GM23338 (cell line): Measurements from ENCODE around the gene LCMT1. TPM values are rescaled to one million over a fixed set of nuclear protein-coding genes. Genes with fewer than 3 reads are reported as not detected.

Experiments
- ATAC-seq: fragments of 200-7000 bp; cut with Tn5 transposase; 3 replicates; pipeline ENCODE4 v1.9.1; 2020
- DNase-seq: peaks from one replicate; pipeline ENCODE4 v3.0.0-alpha.2; 2015; ENCODE audit warnings: low spot score
- H2AFZ ChIP-seq: fragments of 200-600 bp; sonication (generic); 2 replicates; pipeline ENCODE4 v1.8.0; 2016; ENCODE audit warnings: antibody characterized with exemption, mild to moderate bottlenecking, moderate library complexity
- H3F3A ChIP-seq: fragments of 200-600 bp; sonication (generic); replicated peaks from 2 replicates; pipeline ENCODE4 v1.8.0; 2017; ENCODE audit warnings: antibody characterized with exemption, mixed run types, low read depth
- H3K27ac ChIP-seq: fragments of 200-600 bp; sonication (generic); 2 replicates; pipeline ENCODE4 v1.6.1; 2016; ENCODE audit warnings: low read depth
- H3K27me3 ChIP-seq: fragments of 200-600 bp; sonication (generic); 2 replicates; pipeline ENCODE4 v1.8.0; 2016; ENCODE audit warnings: mild to moderate bottlenecking, mixed run types, moderate library complexity; ENCODE audit not compliant: insufficient read depth
- H3K36me3 ChIP-seq: fragments of 200-600 bp; sonication (generic); 2 replicates; pipeline ENCODE4 v1.8.0; 2016; ENCODE audit warnings: mild to moderate bottlenecking; ENCODE audit not compliant: insufficient read depth
- H3K4me1 ChIP-seq: fragments of 200-600 bp; sonication (generic); 2 replicates; pipeline ENCODE4 v1.8.0; 2016; ENCODE audit warnings: mild to moderate bottlenecking, moderate library complexity; ENCODE audit not compliant: insufficient read depth
- H3K4me2 ChIP-seq: fragments of 200-600 bp; sonication (generic); 2 replicates; pipeline ENCODE4 v1.7.1; 2017; ENCODE audit warnings: mixed run types
- H3K4me3 ChIP-seq: fragments of 200-600 bp; sonication (generic); 2 replicates; pipeline ENCODE4 v1.6.1; 2016; ENCODE audit warnings: mixed run types
- H3K79me2 ChIP-seq: fragments of 200-600 bp; sonication (generic); replicated peaks from 2 replicates; pipeline ENCODE4 v1.8.0; 2017; ENCODE audit warnings: mild to moderate bottlenecking; ENCODE audit not compliant: insufficient read depth
- H3K9me2 ChIP-seq: fragments of 200-600 bp; sonication (generic); 2 replicates; pipeline ENCODE4 v1.8.0; 2017; ENCODE audit not compliant: insufficient read depth
- H4K20me1 ChIP-seq: fragments of 200-600 bp; sonication (generic); replicated peaks from 2 replicates; pipeline ENCODE4 v1.8.0; 2017; ENCODE audit warnings: mild to moderate bottlenecking; ENCODE audit not compliant: insufficient read depth
- H3K27ac Mint-ChIP-seq: 2 replicates; pipeline ENCODE4 v1.8.0; 2020; ENCODE audit warnings: inconsistent platforms, mild to moderate bottlenecking, moderate library complexity, mixed read lengths
- H3K27me3 Mint-ChIP-seq: 3 replicates; pipeline ENCODE4 v1.8.0; 2022; ENCODE audit warnings: low read depth, mild to moderate bottlenecking, moderate library complexity, mixed read lengths, inconsistent platforms; ENCODE audit not compliant: insufficient read depth, poor library complexity
- H3K36me3 Mint-ChIP-seq: 3 replicates; pipeline ENCODE4 v1.8.0; 2021; ENCODE audit warnings: low read depth, mild to moderate bottlenecking, inconsistent platforms, moderate library complexity, mixed read lengths
- H3K4me1 Mint-ChIP-seq: 3 replicates; pipeline ENCODE4 v1.8.0; 2020; ENCODE audit warnings: mild to moderate bottlenecking, inconsistent platforms, mixed read lengths
- H3K4me3 Mint-ChIP-seq: 3 replicates; pipeline ENCODE4 v1.8.0; 2021; ENCODE audit warnings: moderate library complexity, mild to moderate bottlenecking, inconsistent platforms, mixed read lengths
- H3K9me3 Mint-ChIP-seq: 3 replicates; pipeline ENCODE4 v1.8.0; 2020; ENCODE audit warnings: moderate library complexity, mild to moderate bottlenecking, inconsistent platforms, mixed read lengths
- EZH2 ChIP-seq: fragments of 200-600 bp; sonication (generic); IDR thresholded peaks from one replicate; pipeline ENCODE4 v1.8.0; 2017; ENCODE audit warnings: antibody characterized with exemption, mild to moderate bottlenecking, low read depth; ENCODE audit not compliant: unreplicated experiment
- JUNB ChIP-seq: IDR thresholded peaks from one replicate; pipeline ENCODE4 v1.6.1; 2016; ENCODE audit warnings: antibody characterized with exemption; ENCODE audit not compliant: unreplicated experiment
- NANOG ChIP-seq: IDR thresholded peaks from 2 replicates; pipeline ENCODE4 v1.6.1; 2016; ENCODE audit warnings: antibody characterized with exemption, borderline replicate concordance
- POLR2AphosphoS5 ChIP-seq: IDR thresholded peaks from 2 replicates; pipeline ENCODE4 v1.6.1; 2016; ENCODE audit warnings: antibody characterized with exemption, low read depth
- STAT1 ChIP-seq: IDR thresholded peaks from one replicate; pipeline ENCODE4 v1.6.1; 2016; ENCODE audit warnings: antibody characterized with exemption; ENCODE audit not compliant: unreplicated experiment
- ZNF114 ChIP-seq: fragments of 250-450 bp; sonication (Bioruptor Pico); IDR thresholded peaks from 2 replicates; pipeline ENCODE4 v1.5.0; 2020; ENCODE audit warnings: mild to moderate bottlenecking, moderate library complexity
- ZNF331 ChIP-seq: fragments of 250-450 bp; sonication (Bioruptor Pico); IDR thresholded peaks from 2 replicates; pipeline ENCODE4 v1.5.0; 2020; ENCODE audit warnings: low read depth, mild to moderate bottlenecking, moderate library complexity
- polyA plus RNA-seq: library from polyadenylated mRNA; unstranded; fragments of >200 nt; fragmentation: Nextera tagmentation; extraction: Ambion mirVana; gene quantifications from 2 replicates; pipeline ENCODE4 v1.2.1, GENCODE V29; 2016
- total RNA-seq: library from RNA; depleted of rRNA; stranded (reverse); fragments of >200 nt; shearing (Covaris generic); gene quantifications from 2 replicates; pipeline ENCODE4 v1.2.3, GENCODE V29; 2014
- TF ChIP-seq, protein P1 (sequence below): fragments of 250-450 bp; sonication (Bioruptor Pico); IDR thresholded peaks from 2 replicates; pipeline ENCODE4 v1.5.0; 2020; ENCODE audit warnings: mild to moderate bottlenecking, moderate library complexity
- TF ChIP-seq, protein P2 (sequence below): IDR thresholded peaks from 2 replicates; pipeline ENCODE4 v1.6.1; 2016; ENCODE audit warnings: antibody characterized with exemption

The LCMT1 gene
- total and polyA plus RNA-seq, 2 experiments from 2014 or later: 56.2 to 84.6 TPM

DNA sequence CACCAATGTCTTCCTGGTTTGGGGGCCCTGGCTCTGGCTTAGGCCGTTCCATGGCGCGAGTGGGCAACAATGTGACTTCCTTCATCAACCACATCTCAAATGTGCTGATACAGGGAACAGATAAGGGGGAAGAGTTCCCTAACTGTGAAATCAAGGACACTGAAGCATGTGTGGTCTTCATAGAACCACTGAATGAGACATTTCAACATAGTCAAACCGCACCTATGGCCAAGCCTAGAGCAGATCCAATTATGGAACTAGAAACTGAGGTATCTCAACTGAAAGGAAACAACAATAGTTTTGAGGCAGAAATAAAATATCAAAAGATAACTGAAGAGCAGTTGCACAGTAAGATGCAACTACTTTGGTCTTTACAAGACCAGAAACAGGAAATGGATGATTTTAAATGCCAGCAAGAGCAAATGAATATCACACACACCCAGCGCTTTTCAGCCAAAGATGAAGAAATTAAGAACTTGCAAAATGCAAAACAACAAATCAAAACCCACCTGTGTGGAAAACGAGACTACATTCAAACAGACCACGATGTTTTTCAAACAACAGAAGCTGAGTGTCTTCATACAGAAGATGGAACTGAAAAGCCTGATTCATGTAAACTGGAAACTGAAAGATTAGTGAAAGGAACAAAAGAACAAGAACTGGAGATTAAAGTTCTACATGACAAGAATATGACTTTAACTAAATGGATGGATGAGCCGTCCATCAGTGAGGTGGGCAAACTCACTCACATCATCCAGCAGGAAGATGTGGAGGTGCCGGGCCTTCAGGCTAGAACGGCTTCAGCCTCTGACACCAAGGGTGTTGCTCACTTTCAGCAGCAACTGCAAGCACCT is 18.1 kb upstream of the LCMT1 start (continued):
- TF ChIP-seq, protein P1, sequence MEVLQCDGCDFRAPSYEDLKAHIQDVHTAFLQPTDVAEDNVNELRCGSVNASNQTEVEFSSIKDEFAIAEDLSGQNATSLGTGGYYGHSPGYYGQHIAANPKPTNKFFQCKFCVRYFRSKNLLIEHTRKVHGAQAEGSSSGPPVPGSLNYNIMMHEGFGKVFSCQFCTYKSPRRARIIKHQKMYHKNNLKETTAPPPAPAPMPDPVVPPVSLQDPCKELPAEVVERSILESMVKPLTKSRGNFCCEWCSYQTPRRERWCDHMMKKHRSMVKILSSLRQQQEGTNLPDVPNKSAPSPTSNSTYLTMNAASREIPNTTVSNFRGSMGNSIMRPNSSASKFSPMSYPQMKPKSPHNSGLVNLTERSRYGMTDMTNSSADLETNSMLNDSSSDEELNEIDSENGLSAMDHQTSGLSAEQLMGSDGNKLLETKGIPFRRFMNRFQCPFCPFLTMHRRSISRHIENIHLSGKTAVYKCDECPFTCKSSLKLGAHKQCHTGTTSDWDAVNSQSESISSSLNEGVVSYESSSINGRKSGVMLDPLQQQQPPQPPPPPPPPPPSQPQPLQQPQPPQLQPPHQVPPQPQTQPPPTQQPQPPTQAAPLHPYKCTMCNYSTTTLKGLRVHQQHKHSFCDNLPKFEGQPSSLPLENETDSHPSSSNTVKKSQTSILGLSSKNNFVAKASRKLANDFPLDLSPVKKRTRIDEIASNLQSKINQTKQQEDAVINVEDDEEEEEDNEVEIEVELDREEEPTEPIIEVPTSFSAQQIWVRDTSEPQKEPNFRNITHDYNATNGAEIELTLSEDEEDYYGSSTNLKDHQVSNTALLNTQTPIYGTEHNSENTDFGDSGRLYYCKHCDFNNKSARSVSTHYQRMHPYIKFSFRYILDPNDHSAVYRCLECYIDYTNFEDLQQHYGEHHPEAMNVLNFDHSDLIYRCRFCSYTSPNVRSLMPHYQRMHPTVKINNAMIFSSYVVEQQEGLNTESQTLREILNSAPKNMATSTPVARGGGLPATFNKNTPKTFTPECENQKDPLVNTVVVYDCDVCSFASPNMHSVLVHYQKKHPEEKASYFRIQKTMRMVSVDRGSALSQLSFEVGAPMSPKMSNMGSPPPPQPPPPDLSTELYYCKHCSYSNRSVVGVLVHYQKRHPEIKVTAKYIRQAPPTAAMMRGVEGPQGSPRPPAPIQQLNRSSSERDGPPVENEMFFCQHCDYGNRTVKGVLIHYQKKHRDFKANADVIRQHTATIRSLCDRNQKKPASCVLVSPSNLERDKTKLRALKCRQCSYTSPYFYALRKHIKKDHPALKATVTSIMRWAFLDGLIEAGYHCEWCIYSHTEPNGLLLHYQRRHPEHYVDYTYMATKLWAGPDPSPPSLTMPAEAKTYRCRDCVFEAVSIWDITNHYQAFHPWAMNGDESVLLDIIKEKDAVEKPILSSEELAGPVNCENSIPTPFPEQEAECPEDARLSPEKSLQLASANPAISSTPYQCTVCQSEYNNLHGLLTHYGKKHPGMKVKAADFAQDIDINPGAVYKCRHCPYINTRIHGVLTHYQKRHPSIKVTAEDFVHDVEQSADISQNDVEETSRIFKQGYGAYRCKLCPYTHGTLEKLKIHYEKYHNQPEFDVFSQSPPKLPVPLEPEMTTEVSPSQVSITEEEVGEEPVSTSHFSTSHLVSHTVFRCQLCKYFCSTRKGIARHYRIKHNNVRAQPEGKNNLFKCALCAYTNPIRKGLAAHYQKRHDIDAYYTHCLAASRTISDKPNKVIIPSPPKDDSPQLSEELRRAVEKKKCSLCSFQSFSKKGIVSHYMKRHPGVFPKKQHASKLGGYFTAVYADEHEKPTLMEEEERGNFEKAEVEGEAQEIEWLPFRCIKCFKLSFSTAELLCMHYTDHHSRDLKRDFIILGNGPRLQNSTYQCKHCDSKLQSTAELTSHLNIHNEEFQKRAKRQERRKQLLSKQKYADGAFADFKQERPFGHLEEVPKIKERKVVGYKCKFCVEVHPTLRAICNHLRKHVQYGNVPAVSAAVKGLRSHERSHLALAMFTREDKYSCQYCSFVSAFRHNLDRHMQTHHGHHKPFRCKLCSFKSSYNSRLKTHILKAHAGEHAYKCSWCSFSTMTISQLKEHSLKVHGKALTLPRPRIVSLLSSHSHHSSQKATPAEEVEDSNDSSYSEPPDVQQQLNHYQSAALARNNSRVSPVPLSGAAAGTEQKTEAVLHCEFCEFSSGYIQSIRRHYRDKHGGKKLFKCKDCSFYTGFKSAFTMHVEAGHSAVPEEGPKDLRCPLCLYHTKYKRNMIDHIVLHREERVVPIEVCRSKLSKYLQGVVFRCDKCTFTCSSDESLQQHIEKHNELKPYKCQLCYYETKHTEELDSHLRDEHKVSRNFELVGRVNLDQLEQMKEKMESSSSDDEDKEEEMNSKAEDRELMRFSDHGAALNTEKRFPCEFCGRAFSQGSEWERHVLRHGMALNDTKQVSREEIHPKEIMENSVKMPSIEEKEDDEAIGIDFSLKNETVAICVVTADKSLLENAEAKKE (CRISPR knock-in tag): no peak
- TF ChIP-seq NANOG: no peak
- no peak for TF ChIP-seq ZNF114
- TF ChIP-seq STAT1: no peak
- no peak for TF ChIP-seq ZNF331 (CRISPR knock-in tag)
- TF ChIP-seq POLR2AphosphoS5: no peak
- TF ChIP-seq JUNB: no peak

GRCh38 chr16:25094596-25094995 is 16.9 kb upstream of the LCMT1 start:
- no peaks in the 10 kb centered on the region for H3K79me2 ChIP-seq
- H3K27ac ChIP-seq: no peak overlapping the region
- no peaks in the 10 kb centered on the region for H3K4me1 ChIP-seq
- ATAC-seq (no peak), DNase-seq (no peak)
- no peaks in the 10 kb centered on the region for H3F3A ChIP-seq
- H3K4me2 ChIP-seq: no peak overlapping the region
- no peaks in the 10 kb centered on the region for H3K27me3 ChIP-seq
- H3K36me3 Mint-ChIP-seq: no peaks in the 10 kb centered on the region; the same call in 2 of the 3 replicates
- no peaks in the 10 kb centered on the region for H3K9me3 Mint-ChIP-seq
- H3K9me2 ChIP-seq: no peaks in the 10 kb centered on the region
- no peak overlapping the region for H3K4me3 Mint-ChIP-seq
- H3K4me3 ChIP-seq: no peak overlapping the region
- H4K20me1 ChIP-seq: no peaks in the 10 kb centered on the region
- H3K36me3 ChIP-seq: no peaks in the 10 kb centered on the region
- no peak overlapping the region for H3K27ac Mint-ChIP-seq
- no peaks in the 10 kb centered on the region for H3K4me1 Mint-ChIP-seq
- H2AFZ ChIP-seq: no peak overlapping the region
- no peaks in the 10 kb centered on the region for H3K27me3 Mint-ChIP-seq
- TF ChIP-seq, protein P2, sequence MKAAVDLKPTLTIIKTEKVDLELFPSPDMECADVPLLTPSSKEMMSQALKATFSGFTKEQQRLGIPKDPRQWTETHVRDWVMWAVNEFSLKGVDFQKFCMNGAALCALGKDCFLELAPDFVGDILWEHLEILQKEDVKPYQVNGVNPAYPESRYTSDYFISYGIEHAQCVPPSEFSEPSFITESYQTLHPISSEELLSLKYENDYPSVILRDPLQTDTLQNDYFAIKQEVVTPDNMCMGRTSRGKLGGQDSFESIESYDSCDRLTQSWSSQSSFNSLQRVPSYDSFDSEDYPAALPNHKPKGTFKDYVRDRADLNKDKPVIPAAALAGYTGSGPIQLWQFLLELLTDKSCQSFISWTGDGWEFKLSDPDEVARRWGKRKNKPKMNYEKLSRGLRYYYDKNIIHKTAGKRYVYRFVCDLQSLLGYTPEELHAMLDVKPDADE: no peak
- TF ChIP-seq EZH2: no peak
